CD14-positive monocyte (primary cell): ENCODE data around the gene EXOSC2. TPM values are rescaled to one million over a fixed set of nuclear protein-coding genes. Genes with fewer than 3 reads are reported as not detected.

ENCODE experiments used
- DNase-seq, 3 donors: peaks; one replicate each; pipeline ENCODE4 v3.0.0-alpha.2; 2011 to 2022
- H2AFZ ChIP-seq: 2 replicates; pipeline ENCODE4 v1.6.0; 2012; ENCODE audit warnings: mild to moderate bottlenecking, low read depth, low read length, inconsistent platforms; ENCODE audit not compliant: insufficient read depth, poor library complexity, severe bottlenecking
- H3K27ac ChIP-seq, 2 donors: 1 replicate in 1 of 2; 2 replicates in 1 of 2; pipeline ENCODE4 v1.5.1; 2012 to 2013; ENCODE audit warnings: low read length in 2 of 2, control low read depth in 1 of 2, inconsistent platforms in 1 of 2, low read depth in 1 of 2, mild to moderate bottlenecking in 1 of 2
- H3K27me3 ChIP-seq, 2 donors: one replicate each; pipeline versions ENCODE4 v1.6.0 to v1.6.1; 2011 to 2013; ENCODE audit warnings: low read length in 2 of 2; ENCODE audit not compliant: control insufficient read depth in 2 of 2, insufficient read depth in 2 of 2
- H3K36me3 ChIP-seq, 2 donors: replicated peaks in 1 of 2; 1 replicate in 1 of 2; 2 replicates in 1 of 2; pipeline versions ENCODE4 v1.5.1 to v1.6.1; 2012 to 2013; ENCODE audit warnings: low read length in 2 of 2, control low read depth in 1 of 2, inconsistent platforms in 1 of 2, mild to moderate bottlenecking in 1 of 2; ENCODE audit not compliant: insufficient read depth in 2 of 2, control insufficient read depth in 1 of 2
- H3K4me1 ChIP-seq, 2 donors: 1 replicate in 1 of 2; 2 replicates in 1 of 2; pipeline versions ENCODE4 v1.5.1 to v1.6.1; 2012 to 2013; ENCODE audit warnings: low read length in 2 of 2, control low read depth in 1 of 2, inconsistent platforms in 1 of 2, mild to moderate bottlenecking in 1 of 2, moderate library complexity in 1 of 2; ENCODE audit not compliant: insufficient read depth in 2 of 2, control insufficient read depth in 1 of 2
- H3K4me2 ChIP-seq: replicated peaks from 2 replicates; pipeline ENCODE3; 2012; ENCODE audit warnings: low read length, moderate library complexity, mild to moderate bottlenecking; ENCODE audit not compliant: poor library complexity, severe bottlenecking; ENCODE audit errors: extremely low read depth
- H3K4me3 ChIP-seq, 3 experiments: fragments of 200-600 bp in 1 of 3; sonication (generic) in 1 of 3; replicated peaks in 1 of 3; 1 replicate in 2 of 3; 2 replicates in 1 of 3; pipeline ENCODE4 v1.5.1; 2011 to 2013; ENCODE audit warnings: low read length in 3 of 3, mild to moderate bottlenecking in 3 of 3, control low read depth in 2 of 3, low read depth in 2 of 3, inconsistent platforms in 1 of 3, moderate library complexity in 1 of 3
- H3K79me2 ChIP-seq: 2 replicates; pipeline ENCODE4 v1.6.0; 2012; ENCODE audit warnings: mild to moderate bottlenecking, control low read depth, inconsistent platforms, low read length, moderate library complexity; ENCODE audit not compliant: insufficient read depth
- H3K9ac ChIP-seq: 2 replicates; pipeline ENCODE4 v1.6.0; 2017; ENCODE audit warnings: low read length, mild to moderate bottlenecking; ENCODE audit not compliant: insufficient read depth, poor library complexity, severe bottlenecking
- H3K9me3 ChIP-seq, 2 donors: replicated peaks in 1 of 2; 1 replicate in 1 of 2; 2 replicates in 1 of 2; pipeline versions ENCODE4 v1.5.1 to v1.6.1; 2012 to 2013; ENCODE audit warnings: low read length in 2 of 2, control low read depth in 1 of 2; ENCODE audit not compliant: control insufficient read depth in 1 of 2, insufficient read depth in 1 of 2
- H4K20me1 ChIP-seq: 2 replicates; pipeline ENCODE4 v1.6.0; 2012; ENCODE audit warnings: mild to moderate bottlenecking, low read length, control low read depth, moderate library complexity; ENCODE audit not compliant: insufficient read depth
- H3K27ac Mint-ChIP-seq, 7 donors: one replicate each; pipeline ENCODE4 v1.8.0; 2020; ENCODE audit warnings: mild to moderate bottlenecking in 7 of 7, mixed read lengths in 7 of 7, moderate library complexity in 6 of 7, inconsistent platforms in 2 of 7
- H3K27me3 Mint-ChIP-seq, 3 donors: one replicate each; pipeline ENCODE4 v1.8.0; 2021 to 2022; ENCODE audit warnings: low read depth in 3 of 3, mild to moderate bottlenecking in 3 of 3, mixed read lengths in 3 of 3, moderate library complexity in 3 of 3, inconsistent platforms in 1 of 3
- H3K36me3 Mint-ChIP-seq, 2 donors: one replicate each; pipeline ENCODE4 v1.8.0; 2020; ENCODE audit warnings: mixed read lengths in 2 of 2, inconsistent platforms in 1 of 2, mild to moderate bottlenecking in 1 of 2
- H3K4me1 Mint-ChIP-seq: one replicate; pipeline ENCODE4 v1.8.0; 2020; ENCODE audit warnings: mild to moderate bottlenecking, mixed read lengths
- H3K4me3 Mint-ChIP-seq, 2 donors: one replicate each; pipeline ENCODE4 v1.8.0; 2020; ENCODE audit warnings: mild to moderate bottlenecking in 2 of 2, mixed read lengths in 2 of 2, moderate library complexity in 1 of 2
- H3K9me3 Mint-ChIP-seq, 7 donors: one replicate each; pipeline ENCODE4 v1.8.0; 2020 to 2022; ENCODE audit warnings: mixed read lengths in 7 of 7, mild to moderate bottlenecking in 6 of 7, moderate library complexity in 6 of 7, inconsistent platforms in 2 of 7
- CTCF ChIP-seq: fragments of 200-600 bp; IDR thresholded peaks from one replicate; pipeline ENCODE4 v1.8.0; 2022; ENCODE audit warnings: antibody characterized with exemption, mild to moderate bottlenecking
- WGBS: methylation state at CpG from one replicate; pipeline ENCODE4 v1.1.5; 2013; ENCODE audit warnings: missing lambda C conversion rate; ENCODE audit not compliant: insufficient coverage; 5-methylcytosine and 5-hydroxymethylcytosine counted together
- intact Hi-C, 2 donors: fragments of 100-400 bp; cut with micrococcal nuclease; formaldehyde crosslinking; loops; one replicate each; pipeline versions ENCODE4 v1.15.0 to v1.15.1; 2023
- polyA plus RNA-seq, 3 donors: library from polyadenylated mRNA; depleted of rRNA in 1 of 3; unstranded in 2 of 3; stranded (reverse) in 1 of 3; fragments of 300-500 nt in 2 of 3; fragments of >200 nt in 1 of 3; fragmentation: Illumina TruSeq in 2 of 3; gene quantifications; 1 replicate in 2 of 3; 2 replicates in 1 of 3; pipeline ENCODE4 v1.2.3, GENCODE V29; 2012 to 2021

The EXOSC2 gene
- polyA plus RNA-seq, 3 donors, result 10.2 to 15.8 (median 11.2) TPM

GRCh38 chr9:130680836-130681768 is 12.5 kb upstream of the EXOSC2 start:
- no peaks in the 10 kb centered on the region for H3K36me3 ChIP-seq
- H3K9ac ChIP-seq, result peak overlapping the region; percentile 43
- no peaks in the 10 kb centered on the region for H3K79me2 ChIP-seq
- H3K27me3 Mint-ChIP-seq, result peaks cover 24 to 62% (median 32%) of the 10 kb centered on the region in 3 donors
- intact Hi-C loops, result no loop called here
- peaks cover 2 to 28% of the 10 kb centered on the region in 2 donors for H3K27me3 ChIP-seq
- H3K4me1 Mint-ChIP-seq, result peaks cover 11% of the 10 kb centered on the region
- H3K4me3 Mint-ChIP-seq, result peak overlapping the region; percentile 82 to 83
- H2AFZ ChIP-seq, result peak overlapping the region; percentile 86
- no peaks in the 10 kb centered on the region for H4K20me1 ChIP-seq
- WGBS, result 3% methylated on average over 112 of the region's 116 CpGs
- peak overlapping the region; percentile 31 to 81 (median 44) for H3K4me3 ChIP-seq
- H3K9me3 Mint-ChIP-seq, result peaks cover 0 to 16% (median 5%) of the 10 kb centered on the region in 7 donors
- H3K27ac Mint-ChIP-seq, result no peak overlapping the region
- peak; percentile 84 to 91 (median 85) for DNase-seq
- peak overlapping the region; percentile 93 for H3K4me2 ChIP-seq
- peaks cover 13 to 16% of the 10 kb centered on the region in 2 donors for H3K4me1 ChIP-seq
- no peaks in the 10 kb centered on the region for H3K36me3 Mint-ChIP-seq
- peaks cover 3 to 8% of the 10 kb centered on the region in 2 donors for H3K9me3 ChIP-seq
- H3K27ac ChIP-seq, result no peak overlapping the region
- no peak for TF ChIP-seq CTCF

- Mint-ChIP-seq H3K9me3 (peaks cover 0 to 16% (median 5%) of the 10 kb centered on the region in 7 donors), H3K27me3 (peaks cover 23 to 58% (median 30%) of the 10 kb centered on the region in 3 donors), H3K27ac (peak overlapping the region in 1 of 7 donors; percentile 7), H3K36me3 (no peaks in the 10 kb centered on the region), H3K4me3 (peak overlapping the region; percentile 83 to 94), H3K4me1 (peaks cover 11% of the 10 kb centered on the region)
- H3K4me2 ChIP-seq, result peak overlapping the region; percentile 93
- no peaks in the 10 kb centered on the region for H3K36me3 ChIP-seq
- peaks cover 13 to 16% of the 10 kb centered on the region in 2 donors for H3K4me1 ChIP-seq
- peak overlapping the region; percentile 42 for H3K9ac ChIP-seq
- no peaks in the 10 kb centered on the region for H4K20me1 ChIP-seq
- no peak overlapping the region for H3K27ac ChIP-seq
- H3K27me3 ChIP-seq, result peaks cover 2 to 28% of the 10 kb centered on the region in 2 donors
- 0% methylated on average over 25 of the region's 45 CpGs for WGBS
- no peak for TF ChIP-seq CTCF
- no peak for DNase-seq
- intact Hi-C loops, result loop anchor here (1.0 to 2.0 kb wide), 2 partner anchors 221 kb away; no protein-coding TSS in a partner anchor
- H3K9me3 ChIP-seq, result peaks cover 3 to 8% of the 10 kb centered on the region in 2 donors
- peak overlapping the region; percentile 86 for H2AFZ ChIP-seq
- H3K79me2 ChIP-seq, result no peaks in the 10 kb centered on the region
- H3K4me3 ChIP-seq, result peak overlapping the region; percentile 31 to 81 (median 44)
Observed at GRCh38 chr9:130681769-130682420, 11.7 kb upstream of the EXOSC2 start.
